ENCODE results near the gene RHOH.

RHOH gene

DNA sequence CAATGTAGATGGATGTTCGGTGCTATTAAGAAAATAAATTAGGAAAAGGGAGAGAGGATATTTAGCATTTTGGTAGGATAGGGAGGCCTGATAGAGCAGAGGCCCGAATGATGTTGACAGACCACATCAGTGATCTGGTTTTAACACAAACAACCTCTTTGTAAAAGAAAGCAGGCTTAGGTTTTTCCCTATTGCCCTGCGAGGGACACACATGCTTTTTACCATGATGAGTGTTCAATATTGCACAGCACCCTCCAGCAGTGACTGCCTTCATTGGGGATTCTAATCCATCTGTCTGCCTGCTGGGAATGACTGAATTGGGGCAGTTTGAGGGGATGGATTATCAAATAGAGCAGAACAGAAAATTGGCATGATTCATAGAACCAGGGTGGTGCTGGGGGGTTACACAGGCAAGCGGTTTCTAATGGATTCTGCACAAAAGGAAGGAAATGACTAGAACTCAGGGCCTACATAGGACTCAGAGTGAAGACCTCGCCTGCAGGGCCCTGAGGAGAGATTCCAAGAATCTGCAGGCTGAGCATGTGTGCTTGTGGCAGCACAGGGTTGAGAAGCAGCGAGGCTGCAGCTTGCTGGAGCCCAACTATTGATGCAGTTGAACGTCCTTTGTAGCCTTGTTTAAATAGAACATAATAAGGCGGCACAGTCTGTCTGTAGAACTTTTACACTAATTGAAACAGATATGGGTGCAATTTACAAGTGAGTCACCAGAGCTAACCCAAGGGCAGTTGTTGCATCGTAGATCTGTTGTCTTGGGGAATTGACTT lies 58.0 kb downstream of the RHOH start:
- no peak for DNase-seq (ENCODE audit: low spot score)
- Histone ChIP-seq H3K27ac (no peak overlapping the region), H3K4me3 (no peak overlapping the region)
- TF ChIP-seq, protein P1, sequence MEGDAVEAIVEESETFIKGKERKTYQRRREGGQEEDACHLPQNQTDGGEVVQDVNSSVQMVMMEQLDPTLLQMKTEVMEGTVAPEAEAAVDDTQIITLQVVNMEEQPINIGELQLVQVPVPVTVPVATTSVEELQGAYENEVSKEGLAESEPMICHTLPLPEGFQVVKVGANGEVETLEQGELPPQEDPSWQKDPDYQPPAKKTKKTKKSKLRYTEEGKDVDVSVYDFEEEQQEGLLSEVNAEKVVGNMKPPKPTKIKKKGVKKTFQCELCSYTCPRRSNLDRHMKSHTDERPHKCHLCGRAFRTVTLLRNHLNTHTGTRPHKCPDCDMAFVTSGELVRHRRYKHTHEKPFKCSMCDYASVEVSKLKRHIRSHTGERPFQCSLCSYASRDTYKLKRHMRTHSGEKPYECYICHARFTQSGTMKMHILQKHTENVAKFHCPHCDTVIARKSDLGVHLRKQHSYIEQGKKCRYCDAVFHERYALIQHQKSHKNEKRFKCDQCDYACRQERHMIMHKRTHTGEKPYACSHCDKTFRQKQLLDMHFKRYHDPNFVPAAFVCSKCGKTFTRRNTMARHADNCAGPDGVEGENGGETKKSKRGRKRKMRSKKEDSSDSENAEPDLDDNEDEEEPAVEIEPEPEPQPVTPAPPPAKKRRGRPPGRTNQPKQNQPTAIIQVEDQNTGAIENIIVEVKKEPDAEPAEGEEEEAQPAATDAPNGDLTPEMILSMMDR (IDR thresholded peaks at IDR 0.05): no peak

DNA sequence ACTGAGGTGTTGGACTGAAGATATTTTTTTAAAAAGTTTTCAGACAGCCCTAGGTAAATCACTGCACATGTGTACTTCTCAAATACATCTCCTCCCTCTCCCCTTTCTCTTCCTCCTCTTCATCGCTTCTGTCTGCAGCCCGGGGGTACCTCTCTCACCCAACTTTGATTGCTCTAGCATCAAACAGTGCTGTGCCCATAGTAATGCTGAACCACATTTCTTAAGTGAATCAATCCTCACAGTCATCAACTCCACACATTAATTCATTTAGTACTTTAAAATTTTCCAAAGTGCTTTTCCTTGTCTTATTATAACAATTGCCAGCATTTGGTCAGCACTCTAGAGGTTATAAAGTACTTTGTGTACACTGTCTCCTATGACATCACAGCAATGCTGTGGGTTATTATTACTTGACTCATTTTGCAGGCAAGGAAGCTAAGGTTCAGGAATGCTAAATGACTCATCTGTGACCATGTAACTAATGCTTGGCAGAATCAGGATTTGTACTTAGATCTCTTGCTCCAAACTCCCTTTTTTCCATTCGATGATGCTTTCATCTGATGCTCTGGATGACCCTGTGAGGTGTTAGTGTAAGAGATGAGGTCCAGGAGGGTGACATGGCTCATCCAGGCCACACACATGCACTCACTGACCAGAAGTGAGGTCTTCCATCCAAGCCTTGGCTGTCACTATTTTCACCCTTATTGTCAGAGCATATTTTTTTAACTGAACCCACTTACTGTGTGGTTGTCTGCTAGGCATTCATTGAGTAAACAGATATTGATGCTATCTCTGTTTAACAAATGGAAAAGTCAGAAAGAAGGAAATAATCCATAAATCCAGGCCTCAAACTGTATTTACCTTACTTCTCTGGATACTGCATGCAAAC lies 58.8 kb downstream of the RHOH start:
- Histone ChIP-seq H3K4me3 (no peak overlapping the region), H3K27ac (no peak overlapping the region)
- DNase-seq (ENCODE audit: low spot score): no peak
- TF ChIP-seq, protein P1 (IDR thresholded peaks at IDR 0.05): no peak

DNA sequence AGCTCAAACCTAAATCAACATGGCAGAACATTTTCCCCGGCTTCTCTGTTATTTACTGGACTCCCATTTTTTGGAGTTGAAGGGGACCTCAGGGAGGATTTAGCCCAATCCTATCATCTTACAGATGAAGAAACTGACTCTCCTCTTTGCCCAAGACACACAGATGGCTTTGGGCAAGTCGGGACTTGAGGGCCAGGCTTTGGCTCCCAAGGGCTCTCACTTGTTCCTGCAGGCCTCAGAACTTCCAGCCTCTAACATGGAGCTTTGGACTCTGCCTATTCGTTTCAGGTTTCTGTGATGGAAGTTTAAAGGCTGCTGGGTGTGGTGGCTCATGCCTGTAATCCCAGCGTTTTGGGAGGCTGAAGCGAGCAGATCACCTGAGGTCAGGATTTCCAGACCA lies 59.5 kb downstream of the RHOH start:
- H3K4me3 ChIP-seq: no peak overlapping the region
- TF ChIP-seq, protein P1 (IDR thresholded peaks at IDR 0.05): no peak
- DNase-seq (ENCODE audit: low spot score): no peak
- no peak overlapping the region for H3K27ac ChIP-seq

DNA sequence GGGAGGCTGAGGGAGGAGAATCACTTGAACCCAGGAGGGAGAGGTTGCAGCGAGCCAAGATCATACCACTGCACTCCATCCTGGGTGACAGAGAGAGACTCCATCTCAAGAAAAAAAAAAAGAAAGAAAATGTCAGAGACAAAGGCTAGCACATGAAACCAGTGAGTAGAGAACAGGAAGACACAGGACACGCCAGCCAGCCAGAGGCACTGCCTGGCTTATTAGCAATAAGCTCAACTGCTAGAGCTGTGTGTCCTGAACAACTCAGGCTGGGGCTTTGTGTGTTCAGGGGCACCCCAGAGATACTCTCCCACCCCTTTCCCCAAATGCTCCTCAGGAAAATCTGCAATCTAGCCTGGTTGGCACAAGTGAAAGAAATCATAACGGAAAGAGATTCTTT lies 60.0 kb downstream of the RHOH start:
- H3K27ac ChIP-seq: no peak overlapping the region
- H3K4me3 ChIP-seq: no peak overlapping the region
- DNase-seq (ENCODE audit: low spot score): no peak
- TF ChIP-seq, protein P1 (IDR thresholded peaks at IDR 0.05): no peak

DNA sequence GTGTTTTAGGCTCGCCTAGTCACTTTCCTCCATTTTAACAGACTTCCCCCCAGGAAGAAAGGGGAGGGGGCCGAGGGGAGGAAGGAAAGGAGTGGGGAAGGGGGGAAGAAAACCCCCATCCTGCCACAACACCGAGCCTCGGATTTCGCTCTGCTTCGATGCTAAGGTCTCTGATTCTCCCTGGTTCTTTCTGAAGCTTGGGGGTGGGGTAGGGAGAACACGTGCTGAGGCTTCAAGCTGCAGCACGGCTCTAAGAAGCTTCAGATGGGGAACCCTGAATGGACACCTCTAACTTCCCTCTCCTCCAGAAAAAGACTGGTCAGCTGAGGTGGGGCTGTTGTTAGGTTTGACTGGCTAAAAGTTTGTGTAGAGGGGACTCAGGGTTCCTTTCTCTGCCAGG lies 61.8 kb downstream of the RHOH start:
- H3K27ac ChIP-seq: no peak overlapping the region
- TF ChIP-seq, protein P1 (IDR thresholded peaks at IDR 0.05): no peak
- no peak overlapping the region for H3K4me3 ChIP-seq
- no peak for DNase-seq (ENCODE audit: low spot score)

DNA sequence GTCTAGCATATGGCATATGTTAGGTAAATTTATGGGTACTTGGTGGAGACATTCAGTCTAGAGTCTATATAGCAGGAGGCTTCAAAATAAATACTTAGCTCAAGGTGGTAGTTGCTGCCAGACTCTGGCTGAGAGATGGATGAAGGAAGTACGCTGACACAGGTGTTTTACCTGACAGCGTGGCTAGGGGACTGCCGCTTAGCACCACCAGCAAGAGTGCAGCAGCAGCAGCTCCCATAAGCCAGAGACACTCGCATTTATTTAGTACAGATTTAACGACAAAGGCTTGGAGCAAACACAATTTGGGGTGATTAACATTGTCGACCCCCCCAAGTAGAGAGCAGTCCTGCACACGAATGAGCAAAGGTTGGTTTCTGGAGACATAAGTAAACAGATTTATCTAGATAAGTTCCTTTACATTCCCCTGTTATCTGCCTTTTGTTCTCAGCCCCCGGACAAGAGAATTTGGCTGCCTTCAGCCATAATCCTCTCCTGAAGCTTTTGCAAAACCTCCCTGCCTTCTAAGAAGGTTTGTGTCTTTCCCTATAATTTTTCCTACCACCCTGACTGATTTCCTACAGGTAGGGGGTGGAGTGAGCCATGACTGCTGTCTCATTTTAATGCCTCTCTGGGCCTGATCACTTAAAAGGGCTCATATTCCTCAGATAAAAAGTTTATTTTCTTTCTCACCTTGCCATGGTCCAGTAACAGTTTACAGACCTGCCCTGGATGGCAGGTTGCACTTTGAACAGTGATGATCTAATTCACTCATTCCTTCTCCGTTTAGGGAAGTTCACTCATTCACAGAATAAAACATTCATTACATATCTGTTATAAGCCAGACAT lies 64.6 kb downstream of the RHOH start:
- no peak for DNase-seq (ENCODE audit: low spot score)
- Histone ChIP-seq H3K4me3 (no peak overlapping the region), H3K27ac (no peak overlapping the region)
- TF ChIP-seq, protein P1 (IDR thresholded peaks at IDR 0.05): no peak

All from coronary artery (tissue), 2 donors.